ELF-1 (cell line): Measurements from ENCODE around the gene RBMX.

Source experiments
- DNase-seq: peaks from one replicate; pipeline ENCODE4 v3.0.0-alpha.2; 2016; ENCODE audit warnings: low read depth, low spot score

Gene RBMX

GRCh38 chrX:136839196-136839595 lies 41.3 kb downstream of the RBMX start:
- no peak for DNase-seq

- no peak for DNase-seq
These were observed 44.8 kb downstream of the RBMX start for GRCh38 chrX:136835761-136836160.

- no peak for DNase-seq
These were observed 51.1 kb downstream of the RBMX start for GRCh38 chrX:136829413-136829812.

- DNase-seq = no peak
These were observed 51.7 kb downstream of the RBMX start for GRCh38 chrX:136828830-136829229.

- no peak for DNase-seq
These were observed 53.5 kb downstream of the RBMX start for GRCh38 chrX:136827026-136827425.

GRCh38 chrX:136825771-136826170 lies 54.8 kb downstream of the RBMX start:
- no peak for DNase-seq
